Measurements from ENCODE around the gene ANKHD1.

- no peak for TF ChIP-seq CTCF (IDR thresholded peaks at IDR 0.05; ENCODE audit: low read depth, low read length, missing input control)
- no peak for TF ChIP-seq RXRA (IDR thresholded peaks at IDR 0.05)
- TF ChIP-seq RAD21 (IDR thresholded peaks at IDR 0.05) = no peak
- TF ChIP-seq NR2F2 (IDR thresholded peaks at IDR 0.05) = no peak
Observed at GRCh38 chr5:140570058-140570457, 168.4 kb downstream of the ANKHD1 start.
